ENCODE measurements around the gene MLPH.

MLPH gene

GRCh38 chr2:237527233-237527632 is 40.2 kb downstream of the MLPH start:
- DNase-seq (ENCODE audit: low read depth), result no peak
- no peak for TF ChIP-seq CTCF (IDR thresholded peaks at IDR 0.05; ENCODE audit: low read depth, low read length)
- no peak overlapping the region for H3K4me3 ChIP-seq (ENCODE audit: low read depth, low read length)

GRCh38 chr2:237527766-237528165 is 40.7 kb downstream of the MLPH start:
- no peak overlapping the region for H3K4me3 ChIP-seq (ENCODE audit: low read depth, low read length)
- no peak for DNase-seq (ENCODE audit: low read depth)
- TF ChIP-seq POLR2A (IDR thresholded peaks at IDR 0.05; ENCODE audit: extremely low read depth, insufficient read length), result no peak
- no peak for TF ChIP-seq MAX (IDR thresholded peaks at IDR 0.05; ENCODE audit: low read depth, low read length)
- TF ChIP-seq CTCF (IDR thresholded peaks at IDR 0.05; ENCODE audit: low read depth, low read length), result no peak
- no peak for TF ChIP-seq MYC (IDR thresholded peaks at IDR 0.05; ENCODE audit: low read depth, low read length)

GRCh38 chr2:237529452-237530402 is 42.7 kb downstream of the MLPH start:
- no peak overlapping the region for H3K4me3 ChIP-seq (ENCODE audit: low read depth, low read length)
- TF ChIP-seq MYC (IDR thresholded peaks at IDR 0.05; ENCODE audit: low read depth, low read length), result no peak
- no peak for TF ChIP-seq POLR2A (IDR thresholded peaks at IDR 0.05; ENCODE audit: extremely low read depth, insufficient read length)
- TF ChIP-seq MAX (IDR thresholded peaks at IDR 0.05; ENCODE audit: low read depth, low read length), result no peak
- TF ChIP-seq CTCF (IDR thresholded peaks at IDR 0.05; ENCODE audit: low read depth, low read length), result no peak
- DNase-seq (ENCODE audit: low read depth), result peak; percentile 66

GRCh38 chr2:237530472-237531433 is 43.7 kb downstream of the MLPH start:
- no peak for TF ChIP-seq POLR2A (IDR thresholded peaks at IDR 0.05; ENCODE audit: extremely low read depth, insufficient read length)
- no peak overlapping the region for H3K4me3 ChIP-seq (ENCODE audit: low read depth, low read length)
- DNase-seq (ENCODE audit: low read depth), result peak; percentile 36

GRCh38 chr2:237532160-237532559 is 45.1 kb downstream of the MLPH start:
- TF ChIP-seq MAX (IDR thresholded peaks at IDR 0.05; ENCODE audit: low read depth, low read length), result no peak
- no peak for TF ChIP-seq CTCF (IDR thresholded peaks at IDR 0.05; ENCODE audit: low read depth, low read length)
- no peak for TF ChIP-seq POLR2A (IDR thresholded peaks at IDR 0.05; ENCODE audit: extremely low read depth, insufficient read length)
- no peak for TF ChIP-seq MYC (IDR thresholded peaks at IDR 0.05; ENCODE audit: low read depth, low read length)
- H3K4me3 ChIP-seq (ENCODE audit: low read depth, low read length), result no peak overlapping the region
- DNase-seq (ENCODE audit: low read depth), result peak; percentile 58

GRCh38 chr2:237533668-237534161 is 46.7 kb downstream of the MLPH start:
- TF ChIP-seq MYC (IDR thresholded peaks at IDR 0.05; ENCODE audit: low read depth, low read length) (no peak), MAX (IDR thresholded peaks at IDR 0.05; ENCODE audit: low read depth, low read length) (no peak), CTCF (IDR thresholded peaks at IDR 0.05; ENCODE audit: low read depth, low read length) (no peak), POLR2A (IDR thresholded peaks at IDR 0.05; ENCODE audit: extremely low read depth, insufficient read length) (no peak)
- peak; percentile 90 for DNase-seq (ENCODE audit: low read depth)
- H3K4me3 ChIP-seq (ENCODE audit: low read depth, low read length), result no peak overlapping the region

All from NB4 (cell line).